HepG2 (cell line): ENCODE data around the gene MSRB3. TPM values are rescaled to one million over a fixed set of nuclear protein-coding genes. Genes with fewer than 3 reads are reported as not detected.

ENCODE experiments used
- ATAC-seq: fragments of 200-7000 bp; cut with Tn5 transposase; 3 replicates; pipeline ENCODE4 v1.9.1; 2020; ENCODE audit warnings: mild to moderate bottlenecking, moderate library complexity
- BruUV-seq: library from RNA; stranded (reverse); fragments of 400-500 nt; replicated peaks from 2 replicates; lab custom pipeline; 2021; lab: Mats Ljungman, UMichigan
- CTCF ChIA-PET: fragments of 300-600 bp; formaldehyde crosslinking; extraction: SDS; loops from one replicate; lab custom pipeline; 2021; ENCODE audit warnings: low total read pairs, inconsistent platforms, low intra/inter-chr PET ratio; lab: Yijun Ruan, JAX
- POLR2A ChIA-PET: fragments of 350-600 bp; sonication (Branson Sonifier 250); formaldehyde crosslinking; loops from one replicate; lab custom pipeline; 2020; ENCODE audit warnings: antibody characterized with exemption, inconsistent platforms; lab: Yijun Ruan, JAX
- DNase-seq: peaks from one replicate; pipeline ENCODE4 v3.0.0-alpha.2; 2015; ENCODE audit warnings: low spot score
- FAIRE-seq: peaks from 3 replicates; lab custom pipeline; 2011; peaks lifted over from hg19 to GRCh38; lab: Jason Lieb, UNC
- H2AFZ ChIP-seq: one replicate; pipeline ENCODE4 v1.6.1; 2011; ENCODE audit warnings: low read length, inconsistent platforms
- H3K27ac ChIP-seq: fragments of 300-600 bp; 3 replicates; pipeline ENCODE4 v1.8.0; 2011; ENCODE audit warnings: mixed run types, mild to moderate bottlenecking, mixed read lengths, low read length, inconsistent platforms; ENCODE audit not compliant: insufficient read depth; ENCODE audit errors: extremely low read length
- H3K27me3 ChIP-seq, 2 experiments: fragments of 200-600 bp in 1 of 2; 2 replicates in 1 of 2; 3 replicates in 1 of 2; pipeline versions ENCODE4 v1.6.0 to v1.8.0; 2011; ENCODE audit warnings: low read length in 2 of 2, mild to moderate bottlenecking in 2 of 2, moderate library complexity in 2 of 2, inconsistent platforms in 1 of 2; ENCODE audit not compliant: insufficient read depth in 2 of 2, control insufficient read depth in 1 of 2
- H3K36me3 ChIP-seq, 2 experiments: fragments of 200-600 bp in 1 of 2; replicated peaks in 1 of 2; 2 replicates in 1 of 2; 3 replicates in 1 of 2; pipeline versions ENCODE4 v1.5.1 to v1.8.0; 2011; ENCODE audit warnings: low read length in 2 of 2, inconsistent platforms in 1 of 2; ENCODE audit not compliant: insufficient read depth in 2 of 2, control insufficient read depth in 1 of 2
- H3K4me1 ChIP-seq: 2 replicates; pipeline ENCODE4 v1.5.1; 2012; ENCODE audit warnings: low read length, inconsistent platforms; ENCODE audit not compliant: insufficient read depth
- H3K4me2 ChIP-seq: 2 replicates; pipeline ENCODE4 v1.6.0; 2011; ENCODE audit warnings: low read depth, low read length, inconsistent platforms
- H3K4me3 ChIP-seq, 3 experiments: fragments of 200-600 bp in 1 of 3; sonication (generic), shearing (Covaris generic) in 1 of 3; replicated peaks in 1 of 3; 2 replicates each; pipeline ENCODE4 v1.5.1; 2011 to 2016; ENCODE audit warnings: low read length in 3 of 3, inconsistent platforms in 2 of 3, low read depth in 2 of 3, mild to moderate bottlenecking in 2 of 3, control low read depth in 1 of 3, mixed read lengths in 1 of 3; ENCODE audit not compliant: insufficient read depth in 1 of 3
- H3K79me2 ChIP-seq: one replicate; pipeline ENCODE4 v1.6.1; 2011; ENCODE audit warnings: low read length, inconsistent platforms; ENCODE audit not compliant: insufficient read depth
- H3K9ac ChIP-seq: 2 replicates; pipeline ENCODE4 v1.6.0; 2011; ENCODE audit warnings: mild to moderate bottlenecking, low read depth, low read length, inconsistent platforms; ENCODE audit not compliant: insufficient read depth
- H3K9me3 ChIP-seq: 2 replicates; pipeline ENCODE4 v1.5.1; 2012; ENCODE audit warnings: mild to moderate bottlenecking, low read length
- H4K20me1 ChIP-seq: 2 replicates; pipeline ENCODE4 v1.6.0; 2011; ENCODE audit warnings: inconsistent platforms, mild to moderate bottlenecking, low read length, moderate library complexity; ENCODE audit not compliant: insufficient read depth
- ATF5 ChIP-seq: sonication (generic); formaldehyde crosslinking; IDR thresholded peaks from 2 replicates; pipeline ENCODE4 v1.4.0; 2020; ENCODE audit warnings: mild to moderate bottlenecking, low read depth, missing genetic modification reagents
- GPBP1L1 ChIP-seq: sonication (generic); formaldehyde crosslinking; IDR thresholded peaks from 2 replicates; pipeline ENCODE4 v1.5.0; 2020; ENCODE audit warnings: mild to moderate bottlenecking, missing genetic modification reagents
- NBN ChIP-seq: fragments of 450-650 bp; conservative IDR thresholded peaks from 2 replicates; pipeline ENCODE4 v1.6.1; 2017
- NCOA5 ChIP-seq: sonication (generic); formaldehyde crosslinking; IDR thresholded peaks from 2 replicates; pipeline ENCODE4 v1.4.0; 2020; ENCODE audit warnings: missing genetic modification reagents
- PHF5A ChIP-seq: IDR thresholded peaks from one replicate; pipeline ENCODE4 v1.6.1; 2018; ENCODE audit warnings: low read depth, missing genetic modification reagents; ENCODE audit not compliant: unreplicated experiment
- ZEB1 ChIP-seq: IDR thresholded peaks from 2 replicates; pipeline ENCODE4 v1.6.1; 2012; ENCODE audit warnings: mild to moderate bottlenecking, low read depth, inconsistent platforms; ENCODE audit not compliant: insufficient replicate concordance
- ZNF225 ChIP-seq: sonication (generic); formaldehyde crosslinking; IDR thresholded peaks from 2 replicates; pipeline ENCODE4 v1.4.0; 2020; ENCODE audit warnings: mild to moderate bottlenecking, missing genetic modification reagents
- ZSCAN9 ChIP-seq: IDR thresholded peaks from 2 replicates; pipeline ENCODE4 v1.6.1; 2016; ENCODE audit warnings: borderline replicate concordance
- WGBS: methylation state at CpG from one replicate; pipeline ENCODE4 v1.1.6; 2017; ENCODE audit warnings: low lambda C conversion rate; 5-methylcytosine and 5-hydroxymethylcytosine counted together
- in situ Hi-C: cut with HindIII; loops from 2 replicates; pipeline ENCODE4 v1.10.0; 2017; ENCODE audit warnings: low pct_unique_long_range_greater_than_20kb; ENCODE audit not compliant: extremely low pct_ligation_motif_present
- intact Hi-C: fragments of 100-400 bp; cut with micrococcal nuclease; formaldehyde crosslinking; loops from one replicate; pipeline ENCODE4 v1.10.0; 2022; ENCODE audit not compliant: unreplicated experiment
- polyA plus RNA-seq, 8 experiments: library from polyadenylated mRNA; depleted of rRNA in 3 of 8; stranded (reverse) in 7 of 8; unstranded in 1 of 8; fragments of >200 nt; fragmentation: Illumina TruSeq in 4 of 8; extraction: Trizol in 4 of 8; gene quantifications; 2 replicates each; pipeline versions ENCODE4 v1.2.1 to v1.2.3, GENCODE V29; 2011 to 2016; ENCODE audit warnings: low read depth in 4 of 8, missing spikeins in 1 of 8, mixed read lengths in 1 of 8; ENCODE audit not compliant: insufficient read depth in 1 of 8
- total RNA-seq, 5 experiments: library from RNA; depleted of rRNA; stranded (reverse); fragments of >200 nt; fragmentation: Illumina TruSeq; extraction: Trizol; gene quantifications; 2 replicates each; pipeline ENCODE4 v1.2.3, GENCODE V29; 2016; ENCODE audit warnings: low read depth in 1 of 5
- TF ChIP-seq, protein P1 (sequence below): sonication (generic); formaldehyde crosslinking; IDR thresholded peaks from 2 replicates; pipeline ENCODE4 v1.4.0; 2020; ENCODE audit warnings: missing genetic modification reagents
- TF ChIP-seq, protein P2 (sequence below): sonication (generic); formaldehyde crosslinking; IDR thresholded peaks from 2 replicates; pipeline ENCODE4 v1.8.1; 2023; ENCODE audit warnings: missing genetic modification reagents, inconsistent platforms, borderline replicate concordance
- TF ChIP-seq, protein P3 (sequence below): sonication (generic); formaldehyde crosslinking; IDR thresholded peaks from 2 replicates; pipeline ENCODE4 v1.5.0; 2020; ENCODE audit warnings: missing genetic modification reagents
- TF ChIP-seq, protein P4 (sequence below): sonication (generic); formaldehyde crosslinking; IDR thresholded peaks from 2 replicates; pipeline ENCODE4 v1.5.0; 2020; ENCODE audit warnings: missing genetic modification reagents

MSRB3 gene
- total and polyA plus RNA-seq, 2 of the 13 experiments (the other 11 are each of a cell fraction or from before 2014, with no cell fraction given), result 1.5 to 1.9 TPM

DNA sequence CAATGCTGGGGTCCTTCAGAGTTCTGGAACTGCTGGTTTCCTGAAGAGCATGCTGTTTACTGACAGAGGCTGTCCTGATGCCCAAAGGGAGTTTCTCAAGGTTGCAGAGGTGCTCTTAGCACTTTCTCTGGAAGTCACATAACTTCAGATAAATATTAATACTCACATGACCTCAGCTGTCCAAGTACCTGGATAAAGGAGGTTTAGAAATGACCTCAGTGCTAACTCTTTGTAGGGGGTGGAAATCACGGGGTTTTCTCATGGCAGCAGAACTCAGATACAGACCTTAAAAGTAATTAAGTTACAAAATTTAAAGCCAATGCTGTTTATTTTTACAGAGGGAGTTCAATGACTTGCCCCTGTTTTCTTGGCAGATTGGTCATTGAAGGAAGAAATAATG is 225.9 kb downstream of the MSRB3 start:
- ATAC-seq (no peak), FAIRE-seq (no peak), DNase-seq (no peak)
- WGBS, result 0% methylated on average over 1 of the region's 1 CpG
- BruUV-seq, result no TSS peak
- Histone ChIP-seq H3K27ac (no peak overlapping the region), H3K4me2 (no peak overlapping the region), H4K20me1 (no peaks in the 10 kb centered on the region), H3K27me3 (peaks cover 2 to 10% of the 10 kb centered on the region in 2 experiments; a peak in 1 of 5 replicates), H3K36me3 (no peaks in the 10 kb centered on the region), H3K4me3 (no peak overlapping the region), H3K4me1 (no peaks in the 10 kb centered on the region), H3K9ac (no peak overlapping the region), H2AFZ (no peak overlapping the region), H3K9me3 (no peaks in the 10 kb centered on the region), H3K79me2 (no peaks in the 10 kb centered on the region)
- ChIA-PET CTCF (no interaction called here), POLR2A (no interaction called here)
- in situ Hi-C loops (no loop called here), intact Hi-C loops (no loop called here)
- TF ChIP-seq GPBP1L1 (CRISPR knock-in tag), result no peak
- TF ChIP-seq NBN, result no peak
- TF ChIP-seq ZSCAN9 (CRISPR knock-in tag), result no peak
- TF ChIP-seq ZEB1, result no peak
- no peak for TF ChIP-seq PHF5A
- TF ChIP-seq, protein P1, sequence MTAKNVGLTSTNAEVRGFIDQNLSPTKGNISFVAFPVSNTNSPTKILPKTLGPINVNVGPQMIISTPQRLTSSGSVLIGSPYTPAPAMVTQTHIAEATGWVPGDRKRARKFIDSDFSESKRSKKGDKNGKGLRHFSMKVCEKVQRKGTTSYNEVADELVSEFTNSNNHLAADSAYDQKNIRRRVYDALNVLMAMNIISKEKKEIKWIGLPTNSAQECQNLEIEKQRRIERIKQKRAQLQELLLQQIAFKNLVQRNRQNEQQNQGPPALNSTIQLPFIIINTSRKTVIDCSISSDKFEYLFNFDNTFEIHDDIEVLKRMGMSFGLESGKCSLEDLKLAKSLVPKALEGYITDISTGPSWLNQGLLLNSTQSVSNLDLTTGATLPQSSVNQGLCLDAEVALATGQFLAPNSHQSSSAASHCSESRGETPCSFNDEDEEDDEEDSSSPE (CRISPR knock-in tag), result no peak
- TF ChIP-seq, protein P2, sequence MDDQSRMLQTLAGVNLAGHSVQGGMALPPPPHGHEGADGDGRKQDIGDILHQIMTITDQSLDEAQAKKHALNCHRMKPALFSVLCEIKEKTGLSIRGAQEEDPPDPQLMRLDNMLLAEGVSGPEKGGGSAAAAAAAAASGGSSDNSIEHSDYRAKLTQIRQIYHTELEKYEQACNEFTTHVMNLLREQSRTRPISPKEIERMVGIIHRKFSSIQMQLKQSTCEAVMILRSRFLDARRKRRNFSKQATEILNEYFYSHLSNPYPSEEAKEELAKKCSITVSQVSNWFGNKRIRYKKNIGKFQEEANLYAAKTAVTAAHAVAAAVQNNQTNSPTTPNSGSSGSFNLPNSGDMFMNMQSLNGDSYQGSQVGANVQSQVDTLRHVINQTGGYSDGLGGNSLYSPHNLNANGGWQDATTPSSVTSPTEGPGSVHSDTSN (CRISPR knock-in tag), result no peak
- no peak for TF ChIP-seq ZNF225
- TF ChIP-seq, protein P3, sequence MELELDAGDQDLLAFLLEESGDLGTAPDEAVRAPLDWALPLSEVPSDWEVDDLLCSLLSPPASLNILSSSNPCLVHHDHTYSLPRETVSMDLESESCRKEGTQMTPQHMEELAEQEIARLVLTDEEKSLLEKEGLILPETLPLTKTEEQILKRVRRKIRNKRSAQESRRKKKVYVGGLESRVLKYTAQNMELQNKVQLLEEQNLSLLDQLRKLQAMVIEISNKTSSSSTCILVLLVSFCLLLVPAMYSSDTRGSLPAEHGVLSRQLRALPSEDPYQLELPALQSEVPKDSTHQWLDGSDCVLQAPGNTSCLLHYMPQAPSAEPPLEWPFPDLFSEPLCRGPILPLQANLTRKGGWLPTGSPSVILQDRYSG (CRISPR knock-in tag), result no peak
- TF ChIP-seq NCOA5 (CRISPR knock-in tag), result no peak
- TF ChIP-seq, protein P4, sequence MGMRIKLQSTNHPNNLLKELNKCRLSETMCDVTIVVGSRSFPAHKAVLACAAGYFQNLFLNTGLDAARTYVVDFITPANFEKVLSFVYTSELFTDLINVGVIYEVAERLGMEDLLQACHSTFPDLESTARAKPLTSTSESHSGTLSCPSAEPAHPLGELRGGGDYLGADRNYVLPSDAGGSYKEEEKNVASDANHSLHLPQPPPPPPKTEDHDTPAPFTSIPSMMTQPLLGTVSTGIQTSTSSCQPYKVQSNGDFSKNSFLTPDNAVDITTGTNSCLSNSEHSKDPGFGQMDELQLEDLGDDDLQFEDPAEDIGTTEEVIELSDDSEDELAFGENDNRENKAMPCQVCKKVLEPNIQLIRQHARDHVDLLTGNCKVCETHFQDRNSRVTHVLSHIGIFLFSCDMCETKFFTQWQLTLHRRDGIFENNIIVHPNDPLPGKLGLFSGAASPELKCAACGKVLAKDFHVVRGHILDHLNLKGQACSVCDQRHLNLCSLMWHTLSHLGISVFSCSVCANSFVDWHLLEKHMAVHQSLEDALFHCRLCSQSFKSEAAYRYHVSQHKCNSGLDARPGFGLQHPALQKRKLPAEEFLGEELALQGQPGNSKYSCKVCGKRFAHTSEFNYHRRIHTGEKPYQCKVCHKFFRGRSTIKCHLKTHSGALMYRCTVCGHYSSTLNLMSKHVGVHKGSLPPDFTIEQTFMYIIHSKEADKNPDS (CRISPR knock-in tag), result no peak
- TF ChIP-seq ATF5 (CRISPR knock-in tag), result no peak
